H9 (cell line): ENCODE measurements around the gene CEACAM6. TPM values are rescaled to one million over a fixed set of nuclear protein-coding genes. Genes with fewer than 3 reads are reported as not detected.

Experiments
- DNase-seq: peaks from one replicate; pipeline ENCODE4 v3.0.0-alpha.2; 2017
- H2AFZ ChIP-seq: one replicate; pipeline ENCODE4 v1.6.1; 2013; ENCODE audit warnings: mild to moderate bottlenecking, low read length, control low read depth, moderate library complexity
- H2AK5ac ChIP-seq: 2 replicates; pipeline ENCODE4 v1.6.1; 2013; ENCODE audit warnings: low read length, control low read depth, mixed read lengths; ENCODE audit not compliant: insufficient read length
- H2BK120ac ChIP-seq: one replicate; pipeline ENCODE4 v1.6.1; 2013; ENCODE audit warnings: low read depth, mild to moderate bottlenecking, low read length, control low read depth, inconsistent platforms; ENCODE audit not compliant: poor library complexity, severe bottlenecking
- H2BK12ac ChIP-seq: 2 replicates; pipeline ENCODE4 v1.6.1; 2013; ENCODE audit warnings: low read length, control low read depth, mixed read lengths, low read depth; ENCODE audit not compliant: insufficient read length
- H2BK15ac ChIP-seq: 2 replicates; pipeline ENCODE4 v1.6.1; 2013; ENCODE audit warnings: low read depth, low read length, control low read depth
- H2BK20ac ChIP-seq: one replicate; pipeline ENCODE4 v1.6.1; 2013; ENCODE audit warnings: low read depth, mild to moderate bottlenecking, low read length, control low read depth, inconsistent platforms; ENCODE audit not compliant: poor library complexity, severe bottlenecking
- H2BK5ac ChIP-seq: 2 replicates; pipeline ENCODE4 v1.6.1; 2013; ENCODE audit warnings: low read length, control low read depth, mixed read lengths; ENCODE audit not compliant: insufficient read length
- H3K14ac ChIP-seq: 2 replicates; pipeline ENCODE4 v1.6.1; 2013; ENCODE audit warnings: low read length, control low read depth; ENCODE audit not compliant: insufficient read depth
- H3K18ac ChIP-seq: 2 replicates; pipeline ENCODE4 v1.6.1; 2013; ENCODE audit warnings: low read depth, mild to moderate bottlenecking, mixed read lengths, low read length, control low read depth; ENCODE audit not compliant: insufficient read length
- H3K23ac ChIP-seq: 2 replicates; pipeline ENCODE4 v1.6.1; 2013; ENCODE audit warnings: low read length, control low read depth, mixed read lengths, low read depth; ENCODE audit not compliant: insufficient read length
- H3K23me2 ChIP-seq: 2 replicates; pipeline ENCODE4 v1.6.1; 2013; ENCODE audit warnings: low read depth, mild to moderate bottlenecking, mixed read lengths, low read length, control low read depth; ENCODE audit not compliant: insufficient read length, poor library complexity, severe bottlenecking
- H3K27ac ChIP-seq: 2 replicates; pipeline ENCODE4 v1.5.1; 2013; ENCODE audit warnings: low read length, control low read depth, mixed read lengths, low read depth; ENCODE audit not compliant: insufficient read length
- H3K27me3 ChIP-seq: 2 replicates; pipeline ENCODE4 v1.6.1; 2013; ENCODE audit warnings: low read length, control low read depth, inconsistent platforms; ENCODE audit not compliant: insufficient read depth
- H3K4ac ChIP-seq: 2 replicates; pipeline ENCODE4 v1.6.1; 2013; ENCODE audit warnings: low read depth, mild to moderate bottlenecking, control low read depth, inconsistent platforms, low read length, moderate library complexity
- H3K4me1 ChIP-seq: 2 replicates; pipeline ENCODE4 v1.6.1; 2013; ENCODE audit warnings: low read length, control low read depth, inconsistent platforms; ENCODE audit not compliant: insufficient read depth
- H3K4me2 ChIP-seq: 2 replicates; pipeline ENCODE4 v1.6.1; 2013; ENCODE audit warnings: low read length, control low read depth, mixed read lengths; ENCODE audit not compliant: insufficient read length, insufficient read depth
- H3K56ac ChIP-seq: 2 replicates; pipeline ENCODE4 v1.6.1; 2013; ENCODE audit warnings: low read depth, mild to moderate bottlenecking, mixed read lengths, low read length, control low read depth; ENCODE audit not compliant: insufficient read length
- H3K79me1 ChIP-seq: 2 replicates; pipeline ENCODE4 v1.6.1; 2013; ENCODE audit warnings: low read depth, mild to moderate bottlenecking, moderate library complexity, low read length, control low read depth, inconsistent platforms; ENCODE audit not compliant: insufficient read depth, poor library complexity, severe bottlenecking
- H3K79me2 ChIP-seq: 2 replicates; pipeline ENCODE4 v1.6.1; 2013; ENCODE audit warnings: low read length, control low read depth, inconsistent platforms; ENCODE audit not compliant: insufficient read depth
- H3K9ac ChIP-seq: 2 replicates; pipeline ENCODE4 v1.6.1; 2013; ENCODE audit warnings: low read length, control low read depth, mixed read lengths; ENCODE audit not compliant: insufficient read length; ENCODE audit errors: extremely low read depth
- H3K9me3 ChIP-seq: one replicate; pipeline ENCODE4 v1.6.1; 2013; ENCODE audit warnings: low read depth, low read length, inconsistent platforms; ENCODE audit not compliant: control insufficient read depth
- H3T11ph ChIP-seq: one replicate; pipeline ENCODE4 v1.6.1; 2013; ENCODE audit warnings: mild to moderate bottlenecking, low read length, control low read depth, inconsistent platforms
- H4K20me1 ChIP-seq: one replicate; pipeline ENCODE4 v1.6.1; 2013; ENCODE audit not compliant: control insufficient read depth, insufficient read length, insufficient read depth
- H4K5ac ChIP-seq: 2 replicates; pipeline ENCODE4 v1.6.1; 2013; ENCODE audit warnings: low read depth, mild to moderate bottlenecking, mixed read lengths, low read length, control low read depth; ENCODE audit not compliant: insufficient read length
- H4K8ac ChIP-seq: replicated peaks from 2 replicates; pipeline ENCODE4 v1.6.1; 2013; ENCODE audit warnings: low read length, control low read depth, mixed read lengths, low read depth; ENCODE audit not compliant: insufficient read length
- H4K91ac ChIP-seq: 2 replicates; pipeline ENCODE4 v1.6.1; 2013; ENCODE audit warnings: low read depth, mild to moderate bottlenecking, moderate library complexity, mixed read lengths, low read length, control low read depth; ENCODE audit not compliant: insufficient read length
- H3K27ac Mint-ChIP-seq, 3 experiments: 2 replicates in 2 of 3; 3 replicates in 1 of 3; pipeline ENCODE4 v1.8.0; 2020 to 2021; ENCODE audit warnings: mixed read lengths in 3 of 3, mild to moderate bottlenecking in 1 of 3, moderate library complexity in 1 of 3
- H3K27me3 Mint-ChIP-seq: 2 replicates; pipeline ENCODE4 v1.8.0; 2021; ENCODE audit warnings: low read depth, mild to moderate bottlenecking, moderate library complexity, mixed read lengths
- H3K36me3 Mint-ChIP-seq, 3 experiments: 2 replicates in 2 of 3; 3 replicates in 1 of 3; pipeline ENCODE4 v1.8.0; 2020 to 2021; ENCODE audit warnings: low read depth in 3 of 3, mixed read lengths in 3 of 3; ENCODE audit not compliant: insufficient read depth in 1 of 3
- H3K4me1 Mint-ChIP-seq, 2 experiments: 2 replicates each; pipeline ENCODE4 v1.8.0; 2020; ENCODE audit warnings: mixed read lengths in 2 of 2
- H3K4me3 Mint-ChIP-seq, 2 experiments: 2 replicates in 1 of 2; 3 replicates in 1 of 2; pipeline ENCODE4 v1.8.0; 2020 to 2021; ENCODE audit warnings: mild to moderate bottlenecking in 2 of 2, mixed read lengths in 2 of 2, moderate library complexity in 1 of 2
- H3K9me3 Mint-ChIP-seq, 2 experiments: 2 replicates in 1 of 2; 3 replicates in 1 of 2; pipeline ENCODE4 v1.8.0; 2020; ENCODE audit warnings: mild to moderate bottlenecking in 2 of 2, mixed read lengths in 2 of 2, moderate library complexity in 1 of 2
- CTCF ChIP-seq: fragments of 200-600 bp; sonication (generic); conservative IDR thresholded peaks from 3 replicates; pipeline ENCODE4 v1.8.0; 2021; ENCODE audit warnings: antibody characterized with exemption, mild to moderate bottlenecking
- WGBS: extraction: QIAGEN DNeasy Blood & Tissue Kit; methylation state at CpG from one replicate; pipeline ENCODE4 v1.1.7; 2013; ENCODE audit warnings: missing lambda C conversion rate, low lambda C conversion rate, mixed read lengths; ENCODE audit not compliant: insufficient read length; ENCODE audit errors: extremely low coverage; 5-methylcytosine and 5-hydroxymethylcytosine counted together
- total RNA-seq: library from RNA; stranded (reverse); gene quantifications from 2 replicates; pipeline ENCODE4 v1.2.1, GENCODE V29; 2021

CEACAM6 gene
- total RNA-seq, 1 experiment from 2014 or later: not detected

- Mint-ChIP-seq H3K27me3 (no peaks in the 10 kb centered on the region; the same call in 1 of the 2 replicates), H3K36me3 (peaks cover 0 to 18% (median 0%) of the 10 kb centered on the region in 3 experiments; a peak in 2 of 7 replicates), H3K4me3 (no peak overlapping the region), H3K4me1 (no peaks in the 10 kb centered on the region), H3K9me3 (peaks cover 75 to 94% of the 10 kb centered on the region in 2 experiments), H3K27ac (no peak overlapping the region)
- DNase-seq: no peak
- Histone ChIP-seq H2BK120ac (no peak overlapping the region), H2BK5ac (no peak overlapping the region), H3K4me2 (no peak overlapping the region), H3K9me3 (peaks cover 19% of the 10 kb centered on the region), H3K23me2 (no peaks in the 10 kb centered on the region), H4K20me1 (no peaks in the 10 kb centered on the region), H4K91ac (no peak overlapping the region), H4K8ac (no peak overlapping the region), H3K79me2 (no peaks in the 10 kb centered on the region), H2AK5ac (no peak overlapping the region), H3K56ac (no peak overlapping the region), H3K27me3 (no peaks in the 10 kb centered on the region), H3K4me1 (no peaks in the 10 kb centered on the region), H3K18ac (no peak overlapping the region), H2BK15ac (no peak overlapping the region), H3T11ph (no peak overlapping the region), H2BK20ac (no peak overlapping the region), H3K79me1 (no peaks in the 10 kb centered on the region), H3K9ac (no peak overlapping the region), H2BK12ac (no peak overlapping the region), H3K14ac (no peak overlapping the region), H2AFZ (no peak overlapping the region), H4K5ac (no peak overlapping the region), H3K23ac (no peak overlapping the region), H3K27ac (no peak overlapping the region), H3K4ac (no peak overlapping the region)
- WGBS: no CpG with 5 or more reads among the region's 3 CpGs
- TF ChIP-seq CTCF: no peak
Measured at GRCh38 chr19:41739361-41739760, 16.0 kb upstream of the CEACAM6 start.
